Activated naive CD4-positive, alpha-beta T cell treated with anti-CD3 and anti-CD28 coated beads, Interleukin-2, amount 10 ng/mL, durations not matched to agents 7 days and 5 days (primary cell): ENCODE measurements around the gene EIF6.

Experiments
- CTCF ChIA-PET: fragments of 350-600 bp; sonication (Branson Sonifier 250); formaldehyde crosslinking; loops from one replicate; lab custom pipeline; 2021; ENCODE audit warnings: antibody characterized with exemption; lab: Charles Lee
- DNase-seq: peaks from one replicate; pipeline ENCODE4 v3.0.0-alpha.2; 2020
- H3K27ac Mint-ChIP-seq: one replicate; pipeline ENCODE4 v1.8.0; 2021; ENCODE audit warnings: mild to moderate bottlenecking, moderate library complexity, mixed read lengths
- H3K27me3 Mint-ChIP-seq: one replicate; pipeline ENCODE4 v1.8.0; 2021; ENCODE audit warnings: mild to moderate bottlenecking, mixed read lengths
- H3K36me3 Mint-ChIP-seq: one replicate; pipeline ENCODE4 v1.8.0; 2021; ENCODE audit warnings: mixed read lengths
- H3K4me1 Mint-ChIP-seq: one replicate; pipeline ENCODE4 v1.8.0; 2021; ENCODE audit warnings: mixed read lengths
- H3K4me3 Mint-ChIP-seq: one replicate; pipeline ENCODE4 v1.8.0; 2021; ENCODE audit warnings: mild to moderate bottlenecking, moderate library complexity, mixed read lengths
- H3K9me3 Mint-ChIP-seq: one replicate; pipeline ENCODE4 v1.8.0; 2021; ENCODE audit warnings: mixed read lengths

Gene EIF6

GRCh38 chr20:35295674-35296073, 11.1 kb upstream of the EIF6 start:
- Mint-ChIP-seq H3K9me3 (no peaks in the 10 kb centered on the region), H3K4me1 (no peaks in the 10 kb centered on the region), H3K27me3 (peaks cover 45% of the 10 kb centered on the region), H3K27ac (no peak overlapping the region), H3K4me3 (no peak overlapping the region), H3K36me3 (no peaks in the 10 kb centered on the region)
- no peak for DNase-seq
- CTCF ChIA-PET, result no interaction called here

GRCh38 chr20:35295058-35295457, 10.5 kb upstream of the EIF6 start:
- no peak for DNase-seq
- peaks cover 51% of the 10 kb centered on the region for H3K27me3 Mint-ChIP-seq
- no peaks in the 10 kb centered on the region for H3K4me1 Mint-ChIP-seq
- H3K36me3 Mint-ChIP-seq, result no peaks in the 10 kb centered on the region
- H3K27ac Mint-ChIP-seq, result no peak overlapping the region
- CTCF ChIA-PET, result no interaction called here
- H3K4me3 Mint-ChIP-seq, result no peak overlapping the region
- no peaks in the 10 kb centered on the region for H3K9me3 Mint-ChIP-seq

GRCh38 chr20:35294293-35294685, 9.7 kb upstream of the EIF6 start:
- Mint-ChIP-seq H3K36me3 (no peaks in the 10 kb centered on the region), H3K4me1 (no peaks in the 10 kb centered on the region)

GRCh38 chr20:35293303-35294292, 9.0 kb upstream of the EIF6 start:
- Mint-ChIP-seq H3K9me3 (no peaks in the 10 kb centered on the region), H3K36me3 (no peaks in the 10 kb centered on the region), H3K4me3 (no peak overlapping the region), H3K27ac (no peak overlapping the region), H3K27me3 (peaks cover 53% of the 10 kb centered on the region), H3K4me1 (no peaks in the 10 kb centered on the region)
- CTCF ChIA-PET, result interaction anchor here (0.8 to 1.5 kb wide), 3 partner anchors 9 to 153 kb away, joined by 3 read pairs; partner anchors contain the start of gene EIF6
- DNase-seq, result no peak

More at GRCh38 chr20:35294293-35294685, 9.7 kb upstream of the EIF6 start:
- Mint-ChIP-seq H3K9me3 (no peaks in the 10 kb centered on the region), H3K4me3 (no peak overlapping the region), H3K27ac (no peak overlapping the region), H3K27me3 (peaks cover 57% of the 10 kb centered on the region)
- CTCF ChIA-PET, result interaction anchor here (0.8 to 1.5 kb wide), 2 partner anchors 8 to 153 kb away, joined by 3 read pairs; no protein-coding TSS in a partner anchor
- DNase-seq, result no peak

- CTCF ChIA-PET, result interaction anchor here (0.8 to 1.5 kb wide), 2 partner anchors 8 to 10 kb away, joined by 3 read pairs; partner anchors contain the start of gene EIF6
- no peak for DNase-seq
- Mint-ChIP-seq H3K4me3 (no peak overlapping the region), H3K27ac (no peak overlapping the region), H3K27me3 (peaks cover 57% of the 10 kb centered on the region), H3K9me3 (no peaks in the 10 kb centered on the region), H3K36me3 (no peaks in the 10 kb centered on the region), H3K4me1 (no peaks in the 10 kb centered on the region)
Observed at GRCh38 chr20:35292504-35293285, 8.1 kb upstream of the EIF6 start.

- Mint-ChIP-seq H3K27me3 (peaks cover 57% of the 10 kb centered on the region), H3K27ac (no peak within 1 kb of the TSS), H3K36me3 (no peaks in the 10 kb centered on the region), H3K4me3 (no peak within 1 kb of the TSS), H3K9me3 (no peaks in the 10 kb centered on the region), H3K4me1 (no peaks in the 10 kb centered on the region)
- DNase-seq, result no peak
- CTCF ChIA-PET, result no interaction called here
Observed at GRCh38 chr20:35291654-35292503, 7.3 kb upstream of the EIF6 start, which contains the start of gene FAM83C. FAM83C (minus strand) TSS chr20:35292425; CDS start chr20:35292304, 121 bp downstream.

- H3K9me3 Mint-ChIP-seq, result no peaks in the 10 kb centered on the region
- H3K36me3 Mint-ChIP-seq, result no peaks in the 10 kb centered on the region
- no peak for DNase-seq
- no peak overlapping the region for H3K27ac Mint-ChIP-seq
- peaks cover 2% of the 10 kb centered on the region for H3K4me1 Mint-ChIP-seq
- H3K4me3 Mint-ChIP-seq, result no peak overlapping the region
- CTCF ChIA-PET, result no interaction called here
- peaks cover 51% of the 10 kb centered on the region for H3K27me3 Mint-ChIP-seq
Observed at GRCh38 chr20:35290887-35291417, 6.4 kb upstream of the EIF6 start.

- no peaks in the 10 kb centered on the region for H3K9me3 Mint-ChIP-seq
- H3K4me1 Mint-ChIP-seq, result peaks cover 8% of the 10 kb centered on the region
- DNase-seq, result no peak
- H3K27ac Mint-ChIP-seq, result no peak overlapping the region
- H3K27me3 Mint-ChIP-seq, result peaks cover 46% of the 10 kb centered on the region
- CTCF ChIA-PET, result no interaction called here
- H3K4me3 Mint-ChIP-seq, result no peak overlapping the region
- H3K36me3 Mint-ChIP-seq, result no peaks in the 10 kb centered on the region
Observed at GRCh38 chr20:35290186-35290886, 5.8 kb upstream of the EIF6 start.

- Mint-ChIP-seq H3K4me3 (no peak overlapping the region), H3K27me3 (peaks cover 37% of the 10 kb centered on the region), H3K36me3 (peaks cover 5% of the 10 kb centered on the region), H3K9me3 (no peaks in the 10 kb centered on the region), H3K27ac (no peak overlapping the region), H3K4me1 (peaks cover 17% of the 10 kb centered on the region)
- CTCF ChIA-PET, result interaction anchor here (0.6 to 0.9 kb wide), 2 partner anchors 17 to 460 kb away, joined by 3 to 5 read pairs; no protein-coding TSS in a partner anchor
- no peak for DNase-seq
Observed at GRCh38 chr20:35288325-35289060, 3.9 kb upstream of the EIF6 start.

- Mint-ChIP-seq H3K4me3 (no peak overlapping the region), H3K4me1 (peaks cover 24% of the 10 kb centered on the region), H3K36me3 (peaks cover 7% of the 10 kb centered on the region), H3K27ac (no peak overlapping the region), H3K27me3 (peaks cover 31% of the 10 kb centered on the region), H3K9me3 (no peaks in the 10 kb centered on the region)
- CTCF ChIA-PET, result interaction anchor here (0.6 to 0.9 kb wide), 2 partner anchors 18 to 460 kb away, joined by 3 to 5 read pairs; no protein-coding TSS in a partner anchor
- DNase-seq, result no peak
Observed at GRCh38 chr20:35287509-35288324, 3.1 kb upstream of the EIF6 start.

GRCh38 chr20:35286899-35287508, 2.4 kb upstream of the EIF6 start:
- peaks cover 12% of the 10 kb centered on the region for H3K36me3 Mint-ChIP-seq
- CTCF ChIA-PET, result no interaction called here
- H3K27ac Mint-ChIP-seq, result no peak overlapping the region
- H3K27me3 Mint-ChIP-seq, result peaks cover 31% of the 10 kb centered on the region
- no peak for DNase-seq
- no peak overlapping the region for H3K4me3 Mint-ChIP-seq
- peaks cover 29% of the 10 kb centered on the region for H3K4me1 Mint-ChIP-seq
- no peaks in the 10 kb centered on the region for H3K9me3 Mint-ChIP-seq
